ENCODE data around the gene IFITM1. TPM values are rescaled to one million over a fixed set of nuclear protein-coding genes. Genes with fewer than 3 reads are reported as not detected.

IFITM1 gene
- total RNA-seq, 1 donor: 64.4 TPM

DNA sequence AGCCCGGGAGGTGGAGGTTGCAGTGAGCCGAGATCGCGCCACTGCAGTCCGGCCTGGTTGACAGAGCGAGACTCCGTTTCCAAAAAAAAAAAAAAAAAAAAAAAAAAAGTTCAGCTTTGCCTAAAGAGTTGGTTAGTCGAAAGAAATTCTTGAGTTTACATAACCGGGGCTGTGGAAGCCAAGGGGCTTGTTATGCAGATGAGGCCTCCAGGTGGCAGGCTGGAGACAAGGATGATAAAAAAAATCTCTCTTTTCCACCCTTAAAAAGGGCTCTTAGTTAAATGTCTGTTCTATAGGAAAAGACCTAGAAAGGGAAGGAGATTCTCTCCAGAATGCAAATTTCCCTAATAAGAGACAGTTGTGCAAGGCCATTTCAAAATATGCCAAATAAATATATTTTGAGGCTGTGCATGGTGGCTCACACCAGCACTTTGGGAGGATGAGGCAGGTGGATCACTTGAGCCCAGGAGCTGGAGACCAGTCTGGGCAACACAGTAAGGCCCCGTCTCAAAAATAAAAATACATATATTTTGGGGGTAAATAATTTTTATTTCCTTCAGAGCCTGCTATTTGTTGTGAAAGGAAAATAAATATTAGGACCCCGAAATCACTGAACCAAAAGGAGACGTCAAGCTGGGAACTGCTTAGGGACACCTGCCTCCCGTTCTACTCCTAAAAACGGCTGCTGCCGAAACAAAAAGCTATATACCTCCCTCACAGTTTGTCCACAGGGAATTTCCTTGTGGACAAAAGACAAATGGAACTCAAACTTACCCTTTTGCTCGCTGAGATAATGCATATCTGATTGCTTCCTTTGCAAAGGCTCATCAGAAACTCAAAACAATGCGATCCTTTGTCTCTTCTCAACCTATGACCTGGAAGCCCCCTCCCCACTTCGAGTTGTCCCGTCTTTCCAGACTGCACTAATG lies 8.7 kb upstream of the IFITM1 start:
- Histone ChIP-seq H3K4me3 (ENCODE audit: insufficient read depth, low read length) (no peak overlapping the region), H2AFZ (ENCODE audit: low read length) (no peak overlapping the region), H3K4me1 (ENCODE audit: insufficient read depth, low read length) (peaks cover 16% of the 10 kb centered on the region), H3K27ac (ENCODE audit: low read depth, low read length) (no peak overlapping the region), H4K20me1 (ENCODE audit: insufficient read depth, low read length) (no peaks in the 10 kb centered on the region), H3K36me3 (ENCODE audit: insufficient read depth, low read length) (no peaks in the 10 kb centered on the region), H3K79me2 (ENCODE audit: insufficient read depth, low read length) (peaks cover 19% of the 10 kb centered on the region), H3K27me3 (ENCODE audit: insufficient read depth, low read length) (no peaks in the 10 kb centered on the region), H3K4me2 (ENCODE audit: insufficient read depth, low read length) (no peak overlapping the region), H3K9me3 (ENCODE audit: low read depth, low read length) (no peaks in the 10 kb centered on the region)
- peak; percentile 99 for DNase-seq (ENCODE audit: insufficient read length, low spot score, missing footprints)
- TF ChIP-seq, protein P1, sequence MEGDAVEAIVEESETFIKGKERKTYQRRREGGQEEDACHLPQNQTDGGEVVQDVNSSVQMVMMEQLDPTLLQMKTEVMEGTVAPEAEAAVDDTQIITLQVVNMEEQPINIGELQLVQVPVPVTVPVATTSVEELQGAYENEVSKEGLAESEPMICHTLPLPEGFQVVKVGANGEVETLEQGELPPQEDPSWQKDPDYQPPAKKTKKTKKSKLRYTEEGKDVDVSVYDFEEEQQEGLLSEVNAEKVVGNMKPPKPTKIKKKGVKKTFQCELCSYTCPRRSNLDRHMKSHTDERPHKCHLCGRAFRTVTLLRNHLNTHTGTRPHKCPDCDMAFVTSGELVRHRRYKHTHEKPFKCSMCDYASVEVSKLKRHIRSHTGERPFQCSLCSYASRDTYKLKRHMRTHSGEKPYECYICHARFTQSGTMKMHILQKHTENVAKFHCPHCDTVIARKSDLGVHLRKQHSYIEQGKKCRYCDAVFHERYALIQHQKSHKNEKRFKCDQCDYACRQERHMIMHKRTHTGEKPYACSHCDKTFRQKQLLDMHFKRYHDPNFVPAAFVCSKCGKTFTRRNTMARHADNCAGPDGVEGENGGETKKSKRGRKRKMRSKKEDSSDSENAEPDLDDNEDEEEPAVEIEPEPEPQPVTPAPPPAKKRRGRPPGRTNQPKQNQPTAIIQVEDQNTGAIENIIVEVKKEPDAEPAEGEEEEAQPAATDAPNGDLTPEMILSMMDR (IDR thresholded peaks at IDR 0.05; ENCODE audit: extremely low read depth, low read depth, low read length): peak; percentile 71

DNA sequence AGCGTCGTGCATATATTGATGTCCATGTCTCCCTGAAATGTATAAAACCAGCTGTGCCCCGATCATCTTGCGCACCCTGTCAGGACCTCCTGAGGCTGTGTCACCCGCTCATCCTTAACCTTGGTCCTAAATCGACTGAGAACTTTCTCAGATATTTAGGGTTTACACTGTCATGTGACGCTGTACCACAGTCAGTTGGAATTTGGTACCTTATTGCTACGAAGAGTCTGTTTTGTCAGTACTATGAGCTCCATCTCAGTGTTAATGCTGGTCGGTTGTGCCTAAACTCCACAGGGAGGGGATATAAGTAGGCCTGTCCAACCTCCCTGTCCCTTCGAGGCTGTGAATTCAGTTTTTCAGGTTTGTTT lies 8.0 kb upstream of the IFITM1 start:
- Histone ChIP-seq H3K27me3 (ENCODE audit: insufficient read depth, low read length) (no peaks in the 10 kb centered on the region), H3K9me3 (ENCODE audit: low read depth, low read length) (no peaks in the 10 kb centered on the region), H3K27ac (ENCODE audit: low read depth, low read length) (no peak overlapping the region), H3K79me2 (ENCODE audit: insufficient read depth, low read length) (peaks cover 19% of the 10 kb centered on the region), H4K20me1 (ENCODE audit: insufficient read depth, low read length) (no peaks in the 10 kb centered on the region), H3K4me1 (ENCODE audit: insufficient read depth, low read length) (peaks cover 16% of the 10 kb centered on the region), H3K4me2 (ENCODE audit: insufficient read depth, low read length) (no peak overlapping the region), H3K36me3 (ENCODE audit: insufficient read depth, low read length) (no peaks in the 10 kb centered on the region), H3K4me3 (ENCODE audit: insufficient read depth, low read length) (no peak overlapping the region), H2AFZ (ENCODE audit: low read length) (peak overlapping the region; percentile 54)
- TF ChIP-seq, protein P1 (IDR thresholded peaks at IDR 0.05; ENCODE audit: extremely low read depth, low read depth, low read length): no peak
- no peak for DNase-seq (ENCODE audit: insufficient read length, low spot score, missing footprints)

DNA sequence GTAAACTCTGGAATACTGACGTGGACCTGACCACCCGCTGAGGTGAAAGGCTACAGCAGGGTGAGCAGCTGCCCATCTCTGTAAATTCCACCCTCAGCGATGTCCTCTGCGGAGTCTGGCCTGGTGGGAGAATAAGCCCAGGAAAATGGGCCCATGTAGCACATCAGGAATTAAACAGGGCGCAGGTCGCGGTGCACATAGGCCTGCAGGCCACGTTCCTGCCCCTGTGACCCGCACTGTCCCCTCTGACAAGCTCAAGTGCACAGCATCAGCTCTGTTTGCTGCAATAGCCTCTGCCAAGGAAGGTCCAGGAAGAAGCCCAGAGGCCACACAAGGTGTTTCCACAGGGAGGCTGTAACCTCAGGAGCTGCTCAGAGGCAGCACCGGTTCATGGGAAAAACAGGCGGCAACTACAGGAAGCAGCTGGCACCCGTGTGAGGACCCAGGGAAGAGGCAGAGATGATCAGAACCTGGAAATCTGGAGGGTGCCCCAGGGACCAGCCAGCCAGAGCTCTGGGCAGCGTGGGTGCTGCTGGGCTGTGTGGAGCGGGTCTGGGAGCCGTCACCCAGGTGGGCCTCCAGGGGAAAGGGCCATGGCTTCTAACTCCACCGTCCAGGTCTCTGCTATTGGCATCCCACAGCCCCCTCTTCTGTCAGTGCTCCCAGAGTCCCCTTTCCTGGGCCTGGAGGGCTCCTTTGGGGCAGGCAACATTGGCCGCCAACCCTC lies 7.0 kb upstream of the IFITM1 start:
- peak; percentile 72 for DNase-seq (ENCODE audit: insufficient read length, low spot score, missing footprints)
- peaks cover 18% of the 10 kb centered on the region for H3K4me1 ChIP-seq (ENCODE audit: insufficient read depth, low read length)
- H3K27ac ChIP-seq (ENCODE audit: low read depth, low read length): peak overlapping the region; percentile 86
- H3K36me3 ChIP-seq (ENCODE audit: insufficient read depth, low read length): no peaks in the 10 kb centered on the region
- H3K27me3 ChIP-seq (ENCODE audit: insufficient read depth, low read length): no peaks in the 10 kb centered on the region
- no peaks in the 10 kb centered on the region for H4K20me1 ChIP-seq (ENCODE audit: insufficient read depth, low read length)
- no peak overlapping the region for H2AFZ ChIP-seq (ENCODE audit: low read length)
- TF ChIP-seq, protein P1 (IDR thresholded peaks at IDR 0.05; ENCODE audit: extremely low read depth, low read depth, low read length): no peak
- H3K4me2 ChIP-seq (ENCODE audit: insufficient read depth, low read length): no peak overlapping the region
- H3K9me3 ChIP-seq (ENCODE audit: low read depth, low read length): no peaks in the 10 kb centered on the region
- H3K4me3 ChIP-seq (ENCODE audit: insufficient read depth, low read length): no peak overlapping the region
- peaks cover 19% of the 10 kb centered on the region for H3K79me2 ChIP-seq (ENCODE audit: insufficient read depth, low read length)
